CD4-positive, alpha-beta T cell treated with Interleukin-17A for 1 hour (primary cell): ENCODE data around the gene MAGI2.

Experiments
- DNase-seq: peaks from one replicate; pipeline ENCODE4 v3.0.0-alpha.2; 2020

MAGI2 gene

DNA sequence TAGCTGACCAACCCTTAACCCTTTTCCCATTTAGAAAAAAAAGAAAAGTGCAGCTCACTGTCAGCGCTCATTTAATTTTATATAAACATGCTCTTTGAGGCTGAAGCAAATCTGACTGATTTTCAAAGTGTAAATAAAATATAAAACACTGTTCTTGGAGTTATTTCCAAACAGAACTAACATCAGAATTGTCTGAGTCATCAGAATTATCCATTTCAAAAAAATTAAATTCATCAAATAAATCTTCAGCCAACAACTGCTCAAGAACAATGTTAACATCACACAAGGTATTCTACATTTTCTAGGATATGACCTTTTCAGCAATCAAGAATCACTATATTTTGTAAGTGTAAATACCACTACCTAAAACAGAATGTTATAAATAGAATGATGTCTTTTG, 93.6 kb downstream of the MAGI2 start:
- DNase-seq = no peak

DNA sequence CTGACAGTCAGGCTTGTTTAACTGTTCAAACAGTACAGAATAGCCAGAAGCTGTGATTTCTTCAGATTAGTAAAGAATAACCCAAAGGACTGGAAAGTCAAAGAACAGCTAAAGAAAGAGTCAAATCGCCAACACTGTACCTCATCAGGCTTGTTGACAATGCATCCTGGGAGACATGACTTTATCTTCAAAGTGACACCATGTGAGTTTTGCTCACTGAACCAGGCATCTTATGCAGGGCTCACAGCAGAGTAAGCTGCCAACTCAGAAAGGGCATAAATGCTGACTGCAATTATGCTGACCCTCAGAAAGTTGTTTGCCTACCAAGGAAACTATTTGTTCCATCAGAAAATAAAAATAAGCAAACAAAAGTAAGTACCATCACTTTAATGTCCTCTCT, 96.4 kb downstream of the MAGI2 start:
- no peak for DNase-seq

DNA sequence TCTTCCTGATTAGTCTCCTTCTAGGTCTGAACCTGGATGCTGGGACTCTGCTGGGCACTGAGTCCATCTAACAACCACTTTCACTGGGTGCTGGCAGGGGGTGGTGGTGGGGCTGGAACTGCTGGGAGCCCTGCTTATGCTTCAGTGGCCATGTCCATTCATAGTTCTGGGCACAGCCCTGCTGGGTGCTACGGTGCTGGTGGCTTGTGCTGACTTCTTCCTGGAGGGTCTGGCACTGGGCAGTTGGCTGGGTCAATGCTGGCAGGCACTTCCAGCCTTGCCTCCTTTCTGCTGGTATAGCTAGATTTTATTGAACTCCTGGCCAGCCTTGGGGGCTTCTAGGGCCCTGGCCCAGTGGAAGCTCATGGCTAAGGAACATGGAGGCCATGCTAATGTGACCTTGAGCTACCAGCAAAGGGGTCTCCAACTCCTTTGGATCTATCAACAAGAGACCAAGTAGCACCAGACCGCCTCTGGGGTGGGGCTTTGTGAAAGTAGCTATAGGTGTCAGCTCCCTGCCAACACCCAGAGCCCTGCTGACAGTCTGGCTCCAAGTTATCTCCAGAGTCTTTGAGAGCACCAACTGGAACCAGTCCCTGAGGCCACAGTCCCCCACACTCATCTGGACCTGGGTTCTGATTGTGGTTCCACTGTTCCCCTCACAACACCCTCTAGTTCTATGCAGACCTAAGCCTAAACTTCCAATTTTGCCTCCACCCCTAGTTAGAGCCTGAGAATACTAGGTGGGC, 99.6 kb downstream of the MAGI2 start:
- DNase-seq = no peak

GRCh38 chr7:79352323-79352722, 101.1 kb downstream of the MAGI2 start:
- no peak for DNase-seq

- DNase-seq = no peak
Observed at GRCh38 chr7:79347351-79347750, 106.1 kb downstream of the MAGI2 start.

GRCh38 chr7:79341902-79342301, 111.6 kb downstream of the MAGI2 start:
- DNase-seq = no peak

- no peak for DNase-seq
Observed at GRCh38 chr7:79340212-79340611, 113.3 kb downstream of the MAGI2 start.

DNA sequence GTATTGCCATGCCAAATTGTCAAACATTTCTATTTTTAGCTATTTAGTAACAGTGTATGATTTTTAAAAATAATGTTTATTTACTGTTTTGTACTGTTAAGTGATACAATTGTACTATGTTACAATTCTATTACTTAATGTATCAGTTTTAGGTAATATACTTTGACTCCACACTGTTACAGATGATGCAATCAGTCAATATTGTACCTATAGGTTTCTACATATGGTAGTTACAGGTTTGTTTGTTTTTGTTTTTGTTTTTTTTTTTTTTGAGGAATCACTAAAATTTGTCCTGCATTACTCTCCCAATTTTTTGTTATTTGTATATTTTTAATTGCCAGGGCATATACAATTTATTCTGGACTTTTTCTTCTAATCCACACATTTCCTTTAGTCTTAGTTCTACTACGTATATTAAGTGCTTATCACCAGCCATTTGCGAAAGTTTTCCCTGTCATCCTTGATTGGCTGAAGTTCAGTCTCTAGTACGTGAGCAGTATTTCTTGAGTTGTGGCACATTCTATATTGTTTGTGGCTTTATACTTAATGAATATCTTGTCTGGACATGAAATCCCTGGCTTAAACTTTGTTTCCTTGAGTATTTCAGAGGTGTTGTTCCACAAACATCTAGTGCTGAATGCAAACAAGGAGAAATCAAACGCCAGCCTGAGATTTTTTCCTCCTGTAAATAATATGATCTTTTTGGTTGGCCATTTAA, 114.1 kb downstream of the MAGI2 start:
- no peak for DNase-seq

- no peak for DNase-seq
Observed at GRCh38 chr7:79337717-79338116, 115.8 kb downstream of the MAGI2 start.

- no peak for DNase-seq
Observed at GRCh38 chr7:79334841-79335240, 118.6 kb downstream of the MAGI2 start.

- no peak for DNase-seq
Observed at GRCh38 chr7:79334334-79334733, 119.1 kb downstream of the MAGI2 start.

GRCh38 chr7:79332091-79332490, 121.4 kb downstream of the MAGI2 start:
- DNase-seq = no peak

DNA sequence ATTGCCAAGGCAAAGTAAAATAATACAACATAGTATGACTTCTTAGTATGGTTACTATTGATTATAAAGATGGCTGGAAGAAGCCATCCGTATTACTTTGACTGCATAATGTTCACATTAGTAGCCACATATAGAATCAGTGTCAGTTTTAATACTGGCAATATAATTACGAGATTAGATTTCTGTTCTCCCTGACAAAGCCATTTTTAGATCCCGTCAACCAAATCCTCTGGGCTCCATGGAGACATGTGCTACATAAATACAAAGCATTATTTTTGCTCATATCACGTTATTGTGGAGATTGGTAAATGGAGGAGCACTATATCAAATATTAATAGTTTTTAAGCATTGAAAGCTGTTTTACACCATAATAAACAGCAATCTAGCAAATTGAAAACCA, 124.0 kb downstream of the MAGI2 start:
- DNase-seq = no peak

- no peak for DNase-seq
Observed at GRCh38 chr7:79320741-79321473, 132.6 kb downstream of the MAGI2 start.

DNA sequence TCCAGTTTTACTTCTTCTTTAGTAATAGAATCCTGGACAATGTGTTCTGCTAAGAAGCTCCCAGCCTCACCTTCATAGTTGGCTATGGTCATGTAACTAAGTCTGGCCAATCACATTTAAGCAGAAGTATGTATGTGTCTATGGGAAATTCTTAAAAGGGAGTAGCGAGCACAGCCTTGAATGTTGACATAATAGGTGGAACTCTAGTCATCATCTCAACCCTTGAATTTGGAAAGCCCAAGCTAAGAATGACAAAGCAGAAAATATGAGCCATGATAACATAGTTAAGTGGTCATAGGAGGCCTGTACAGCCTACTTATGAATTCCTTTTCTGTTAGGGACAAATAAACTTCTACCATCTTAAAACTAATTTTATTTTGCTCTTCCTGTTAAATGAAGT, 134.1 kb downstream of the MAGI2 start:
- no peak for DNase-seq

DNA sequence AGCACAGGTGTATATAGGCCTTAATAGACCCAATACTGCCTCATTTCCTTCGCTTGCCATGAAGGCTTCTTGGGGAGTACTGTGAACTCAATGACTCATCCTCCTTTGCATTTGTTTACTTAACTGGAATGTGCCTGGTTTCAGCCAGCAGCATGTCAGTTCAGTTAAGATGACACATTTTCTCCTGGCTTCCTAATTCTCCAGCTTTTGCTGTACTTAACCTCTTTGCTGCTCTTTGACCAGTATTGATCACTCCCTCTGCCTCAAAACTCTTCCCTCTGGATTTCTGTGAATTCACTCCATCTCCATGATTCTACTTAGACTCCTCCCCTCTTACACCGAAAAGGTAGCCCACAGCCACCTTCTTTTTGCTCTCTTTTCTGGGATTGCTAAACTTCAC, 135.7 kb downstream of the MAGI2 start:
- DNase-seq = no peak

- DNase-seq = no peak
Observed at GRCh38 chr7:79312022-79312421, 141.4 kb downstream of the MAGI2 start.

DNA sequence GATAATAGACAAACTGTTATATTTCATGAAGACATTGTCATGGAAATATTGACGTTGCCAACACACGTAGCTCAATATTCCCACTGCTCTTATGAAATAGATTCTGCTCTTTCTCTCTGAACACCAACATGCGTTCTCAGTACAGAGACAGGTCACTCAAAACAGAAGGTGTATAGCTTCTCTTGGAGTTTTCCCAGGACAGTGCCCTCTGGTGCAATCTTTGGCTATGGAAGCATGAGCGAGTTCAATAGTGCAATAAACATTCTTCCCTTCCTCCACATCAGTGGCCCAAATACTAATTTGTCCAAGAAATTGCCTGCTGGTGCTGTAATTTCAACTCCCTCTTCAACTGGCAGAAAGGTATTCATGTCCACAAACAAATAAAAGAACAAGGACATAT, 145.3 kb downstream of the MAGI2 start:
- no peak for DNase-seq

DNA sequence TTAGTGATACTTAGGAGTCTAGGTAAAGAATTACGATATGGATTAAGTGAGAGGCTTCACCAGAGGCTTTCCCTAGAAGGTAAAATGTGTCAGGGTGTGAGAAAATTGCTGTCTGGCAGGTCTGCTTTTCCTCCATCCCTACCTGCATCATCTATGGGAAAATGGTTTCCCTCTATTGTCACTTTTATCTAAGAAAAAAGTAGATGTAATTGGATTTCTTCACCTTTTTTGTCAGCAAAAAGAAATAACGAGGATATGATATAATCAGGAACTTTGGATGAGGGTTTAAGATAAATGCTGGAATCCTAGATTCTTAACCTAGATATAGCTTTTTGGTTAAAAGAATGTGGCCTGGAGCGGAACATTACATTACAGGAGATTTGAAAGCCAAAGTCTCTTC, 146.1 kb downstream of the MAGI2 start:
- DNase-seq = no peak

GRCh38 chr7:79304711-79305110, 148.8 kb downstream of the MAGI2 start:
- DNase-seq = no peak

- no peak for DNase-seq
Observed at GRCh38 chr7:79302293-79302692, 151.2 kb downstream of the MAGI2 start.

DNA sequence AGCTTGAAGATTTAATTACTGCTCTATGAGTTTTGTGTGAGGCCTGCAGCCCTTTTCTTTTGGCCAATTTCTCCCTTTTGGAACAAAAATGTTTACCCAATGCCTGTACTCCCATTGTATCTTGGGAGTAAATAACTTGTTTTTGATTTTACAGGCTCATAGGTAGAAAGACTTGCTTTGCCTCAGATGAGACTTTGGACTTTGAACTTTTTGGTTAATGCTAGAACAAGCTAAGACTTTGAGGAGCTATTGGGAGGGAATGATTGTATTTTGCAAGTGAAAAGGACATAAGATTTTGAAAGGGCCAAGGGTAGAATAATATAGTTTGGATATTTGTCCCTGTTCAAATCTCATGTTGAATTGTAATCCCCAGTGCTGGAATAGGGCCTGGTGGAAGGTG, 152.0 kb downstream of the MAGI2 start:
- DNase-seq = no peak

DNA sequence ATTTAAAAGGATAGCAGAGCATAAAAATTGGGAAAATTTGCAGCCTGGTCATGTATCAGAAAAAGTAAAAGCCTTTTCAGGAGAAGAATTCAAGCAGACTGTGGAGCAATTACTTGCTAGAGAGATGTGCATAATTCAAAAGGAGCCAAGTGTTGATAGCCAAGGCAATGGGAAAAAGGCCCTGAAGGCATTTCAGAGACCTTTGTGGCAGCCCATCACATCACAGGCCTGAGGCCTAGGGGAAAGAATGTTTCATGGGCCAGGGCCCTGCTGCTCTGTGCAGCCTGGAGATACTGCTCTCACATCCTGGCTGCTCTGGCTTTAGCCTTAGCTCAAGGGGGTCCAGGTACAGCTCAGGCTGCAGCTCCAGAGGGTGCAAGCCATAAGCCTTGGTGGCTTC, 152.9 kb downstream of the MAGI2 start:
- no peak for DNase-seq

DNA sequence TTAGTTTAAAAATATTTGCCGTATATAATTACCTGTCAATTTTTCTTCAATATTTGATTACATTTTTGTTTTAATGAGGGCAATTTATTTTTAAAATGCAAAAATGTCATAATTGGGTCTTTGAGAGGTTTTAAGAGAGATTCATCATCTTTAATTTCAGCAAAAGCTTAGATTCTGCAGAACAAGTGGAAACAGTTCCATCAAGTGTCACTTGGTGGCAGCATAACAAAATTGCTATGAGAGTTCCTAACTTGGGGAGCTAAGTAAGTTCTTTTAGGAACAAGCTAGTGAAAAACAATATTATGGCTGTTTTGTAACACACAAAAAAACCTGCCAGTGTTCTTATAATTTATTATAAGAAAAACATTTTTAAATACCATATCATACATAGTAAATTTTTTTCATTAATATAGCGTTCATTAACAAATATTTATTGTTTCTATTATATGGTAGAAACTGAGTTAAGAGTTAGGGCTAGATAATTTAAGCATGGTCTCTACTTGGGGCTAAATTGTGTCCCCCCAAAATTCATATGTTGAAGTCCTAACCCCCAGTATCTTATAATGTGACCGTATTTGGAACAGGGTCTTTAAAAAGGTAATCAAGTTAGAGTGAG, 155.2 kb downstream of the MAGI2 start:
- no peak for DNase-seq
